Measurements from ENCODE around the gene ERC1.

GRCh38 chr12:1347294-1347693, 356.3 kb downstream of the ERC1 start:
- TF ChIP-seq POLR2A (IDR thresholded peaks at IDR 0.05; ENCODE audit: low read length), result no peak
- no peak for TF ChIP-seq GATA1 (IDR thresholded peaks at IDR 0.05; ENCODE audit: low read depth, low read length)
